ENCODE results near the gene EHMT2. TPM values are rescaled to one million over a fixed set of nuclear protein-coding genes. Genes with fewer than 3 reads are reported as not detected.

Gene EHMT2
- total RNA-seq, 1 experiment from 2014 or later = 68.3 TPM

GRCh38 chr6:31876357-31876756, 21.1 kb downstream of the EHMT2 start:
- peaks cover 31% of the 10 kb centered on the region for H3F3A ChIP-seq (ENCODE audit: insufficient read depth, low read depth)
- H4K20me1 ChIP-seq (ENCODE audit: insufficient read depth) = no peaks in the 10 kb centered on the region
- H2AFZ ChIP-seq = no peak overlapping the region
- no peaks in the 10 kb centered on the region for H3K79me2 ChIP-seq (ENCODE audit: low read depth)
- no peak overlapping the region for H3K4me3 ChIP-seq
- no peaks in the 10 kb centered on the region for H3K9me2 ChIP-seq (ENCODE audit: insufficient read depth)
- H3K4me1 ChIP-seq (replicated peaks; ENCODE audit: insufficient read depth) = peaks cover 35% of the 10 kb centered on the region
- CTCF ChIA-PET = no interaction called here
- TF ChIP-seq EZH2 (IDR thresholded peaks at IDR 0.05; ENCODE audit: low read depth) (no peak), CTCF (conservative IDR thresholded peaks at IDR 0.05) (no peak)
- H3K4me2 ChIP-seq = no peak overlapping the region
- no peak for DNase-seq
- no peaks in the 10 kb centered on the region for H3K9me3 ChIP-seq (ENCODE audit: insufficient read depth, low read depth)
- POLR2A ChIA-PET (ENCODE audit: unreplicated experiment) = no interaction called here
- no TSS peak for BruUV-seq (replicated peaks)
- H3K27ac ChIP-seq = no peak overlapping the region
- H3K27me3 ChIP-seq (ENCODE audit: insufficient read depth, low read depth) = no peaks in the 10 kb centered on the region
- intact Hi-C loops (cut with micrococcal nuclease; ENCODE audit: unreplicated experiment) = loop anchor here (5.0 to 10.0 kb wide), 2 partner anchors 44 to 192 kb away; partner anchors contain the start of gene LY6G5C
- H3K36me3 ChIP-seq (ENCODE audit: low read depth) = no peaks in the 10 kb centered on the region

- H3F3A ChIP-seq (ENCODE audit: insufficient read depth, low read depth) = peaks cover 28% of the 10 kb centered on the region
- no peak overlapping the region for H3K4me2 ChIP-seq
- H3K4me3 ChIP-seq = no peak overlapping the region
- no peak overlapping the region for H2AFZ ChIP-seq
- H3K27ac ChIP-seq = no peak overlapping the region
- no peaks in the 10 kb centered on the region for H3K9me3 ChIP-seq (ENCODE audit: insufficient read depth, low read depth)
- ChIA-PET POLR2A (ENCODE audit: unreplicated experiment) (no interaction called here), CTCF (no interaction called here)
- no peaks in the 10 kb centered on the region for H3K79me2 ChIP-seq (ENCODE audit: low read depth)
- no peaks in the 10 kb centered on the region for H3K9me2 ChIP-seq (ENCODE audit: insufficient read depth)
- TF ChIP-seq EZH2 (IDR thresholded peaks at IDR 0.05; ENCODE audit: low read depth) = no peak
- no peak for TF ChIP-seq CTCF (conservative IDR thresholded peaks at IDR 0.05)
- no peaks in the 10 kb centered on the region for H4K20me1 ChIP-seq (ENCODE audit: insufficient read depth)
- DNase-seq = no peak
- H3K36me3 ChIP-seq (ENCODE audit: low read depth) = no peaks in the 10 kb centered on the region
- BruUV-seq (replicated peaks) = no TSS peak
- H3K27me3 ChIP-seq (ENCODE audit: insufficient read depth, low read depth) = no peaks in the 10 kb centered on the region
- intact Hi-C loops (cut with micrococcal nuclease; ENCODE audit: unreplicated experiment) = loop anchor here (5.0 to 10.0 kb wide), 2 partner anchors 44 to 191 kb away; partner anchors contain the start of gene LY6G5C
- peaks cover 35% of the 10 kb centered on the region for H3K4me1 ChIP-seq (replicated peaks; ENCODE audit: insufficient read depth)
Observed at GRCh38 chr6:31875877-31876276, 21.6 kb downstream of the EHMT2 start.

- BruUV-seq (replicated peaks) = no TSS peak
Observed at GRCh38 chr6:31874836-31875572, 22.5 kb downstream of the EHMT2 start.

More at GRCh38 chr6:31874836-31875572, 22.5 kb downstream of the EHMT2 start:
- Histone ChIP-seq H4K20me1 (ENCODE audit: insufficient read depth) (no peaks in the 10 kb centered on the region), H2AFZ (no peak overlapping the region), H3K27ac (peak overlapping the region; percentile 37; the same call in 1 of the 2 replicates), H3K9me3 (ENCODE audit: insufficient read depth, low read depth) (no peaks in the 10 kb centered on the region), H3K4me1 (replicated peaks; ENCODE audit: insufficient read depth) (peaks cover 35% of the 10 kb centered on the region), H3K4me2 (peak overlapping the region; percentile 55), H3K27me3 (ENCODE audit: insufficient read depth, low read depth) (no peaks in the 10 kb centered on the region), H3F3A (ENCODE audit: insufficient read depth, low read depth) (peaks cover 27% of the 10 kb centered on the region), H3K79me2 (ENCODE audit: low read depth) (no peaks in the 10 kb centered on the region), H3K36me3 (ENCODE audit: low read depth) (no peaks in the 10 kb centered on the region), H3K9me2 (ENCODE audit: insufficient read depth) (no peaks in the 10 kb centered on the region), H3K4me3 (no peak overlapping the region)
- ChIA-PET CTCF (no interaction called here), POLR2A (ENCODE audit: unreplicated experiment) (interaction anchor here (0.5 kb wide), 1 partner anchor 78 kb away, joined by 6 read pairs; no protein-coding TSS in a partner anchor)
- DNase-seq = peak in 1 of 2 experiments; percentile 40
- intact Hi-C loops (cut with micrococcal nuclease; ENCODE audit: unreplicated experiment) = loop anchor here (5.0 to 10.0 kb wide), 2 partner anchors 43 to 190 kb away; partner anchors contain the start of gene LY6G5C
- TF ChIP-seq CTCF (conservative IDR thresholded peaks at IDR 0.05) = no peak
- no peak for TF ChIP-seq EZH2 (IDR thresholded peaks at IDR 0.05; ENCODE audit: low read depth)
